GM19099 (cell line): ENCODE results near the gene QRICH2.

ENCODE experiments used
- POLR2A ChIP-seq: IDR thresholded peaks from 3 replicates; pipeline ENCODE4 v1.6.1; 2011; ENCODE audit warnings: low read depth; ENCODE audit not compliant: insufficient read length; ENCODE audit errors: extremely low read depth

Gene QRICH2

GRCh38 chr17:76265624-76266243 is 42.3 kb downstream of the QRICH2 start:
- TF ChIP-seq POLR2A, result no peak

- peak; percentile 96 for TF ChIP-seq POLR2A
Measured at GRCh38 chr17:76264755-76265623, 43.1 kb downstream of the QRICH2 start, which contains the start of gene UBALD2. UBALD2 (plus strand) TSS chr17:76265348; CDS start chr17:76265506, 158 bp downstream.

GRCh38 chr17:76264425-76264754 is 43.7 kb downstream of the QRICH2 start:
- TF ChIP-seq POLR2A, result no peak

- TF ChIP-seq POLR2A, result no peak
Measured at GRCh38 chr17:76263896-76264295, 44.2 kb downstream of the QRICH2 start.

DNA sequence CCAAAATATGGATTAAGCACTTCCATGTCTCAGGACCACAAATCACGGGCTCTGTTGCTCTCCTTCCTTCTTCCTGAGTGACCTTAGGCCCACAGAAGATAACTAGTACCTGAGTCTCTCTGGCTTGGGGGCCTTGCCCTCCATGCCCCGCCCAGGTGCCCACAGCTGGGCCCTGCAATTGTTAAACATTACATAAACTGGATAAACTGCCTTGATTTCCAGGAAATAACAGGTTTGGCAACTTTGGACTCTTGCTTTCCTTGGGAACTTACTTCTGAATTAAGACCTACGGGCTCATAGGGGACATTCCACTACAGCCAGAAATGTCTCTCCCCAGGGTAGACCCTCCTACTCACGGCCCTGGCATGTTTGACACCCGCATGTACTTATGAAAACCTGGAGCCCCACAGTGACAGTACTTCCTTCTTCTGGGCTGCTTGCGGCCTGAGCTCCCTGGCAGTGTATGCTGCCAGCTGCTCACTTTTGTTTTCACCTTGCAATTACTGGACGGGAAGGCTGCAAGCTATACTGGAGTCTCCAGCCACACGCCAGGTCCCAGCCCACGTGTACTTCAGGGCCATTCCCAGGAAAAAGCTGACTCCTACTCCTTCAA is 45.2 kb downstream of the QRICH2 start:
- TF ChIP-seq POLR2A, result peak; percentile 41

DNA sequence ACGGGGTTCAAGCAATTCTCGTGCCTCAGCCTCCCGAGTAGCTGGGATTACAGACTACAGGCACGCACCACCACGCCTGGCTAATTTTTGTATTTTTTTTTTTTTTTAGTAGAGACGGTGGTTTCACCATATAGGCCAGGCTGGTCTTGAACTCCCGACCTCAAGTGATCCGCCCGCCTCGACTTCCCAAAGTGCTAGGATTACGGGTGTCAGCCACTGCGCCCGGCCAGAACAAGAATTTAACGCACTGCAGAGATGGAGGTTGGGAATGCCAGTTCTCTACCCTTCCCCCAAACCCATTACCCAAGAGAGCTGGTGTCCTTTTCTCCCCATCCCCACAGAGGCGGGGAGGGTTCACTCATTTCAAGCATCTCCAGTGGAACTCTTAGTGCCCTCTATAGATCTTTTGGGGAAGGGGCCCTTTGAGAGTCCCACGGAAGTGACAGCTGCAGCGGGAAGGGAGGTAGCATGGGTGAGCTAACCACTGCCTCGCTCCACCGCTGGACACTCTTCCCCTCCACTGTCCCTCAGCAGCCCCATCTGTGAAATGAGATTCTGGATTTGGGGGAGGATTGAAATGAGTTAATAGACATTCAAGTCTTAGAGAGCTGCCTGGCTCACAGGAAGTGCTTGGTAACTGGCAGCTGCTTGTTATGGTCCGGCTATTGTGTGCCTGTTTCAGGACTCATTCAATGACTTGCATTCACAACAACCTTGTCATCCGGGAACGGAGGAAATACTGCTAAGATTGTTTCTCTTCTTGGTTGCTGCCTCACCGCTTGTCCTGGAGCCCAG is 46.5 kb downstream of the QRICH2 start:
- no peak for TF ChIP-seq POLR2A

- TF ChIP-seq POLR2A, result peak; percentile 76
Measured at GRCh38 chr17:76260669-76261068, 47.4 kb downstream of the QRICH2 start.

GRCh38 chr17:76260220-76260619 is 47.9 kb downstream of the QRICH2 start:
- TF ChIP-seq POLR2A, result no peak

GRCh38 chr17:76255801-76256429 is 52.2 kb downstream of the QRICH2 start:
- no peak for TF ChIP-seq POLR2A

DNA sequence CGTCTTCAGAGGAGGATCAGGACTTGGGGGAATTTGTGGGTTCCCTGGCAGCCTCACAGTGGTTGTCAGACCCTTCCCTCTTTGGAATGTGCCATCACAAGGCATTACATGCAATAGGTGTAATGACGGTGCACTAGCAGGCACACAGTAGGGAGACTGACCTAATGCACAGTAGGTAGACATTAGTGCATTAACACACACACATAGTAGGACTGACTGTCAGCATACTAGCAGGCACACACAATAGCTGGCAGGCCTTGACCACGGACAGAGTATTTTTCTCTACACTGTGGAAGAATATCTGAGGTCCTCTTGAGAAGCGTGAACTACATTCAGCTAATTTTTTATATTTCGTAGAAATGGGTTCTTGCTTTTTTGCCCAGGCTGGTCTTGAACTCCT is 53.8 kb downstream of the QRICH2 start:
- no peak for TF ChIP-seq POLR2A

GRCh38 chr17:76253841-76254240 is 54.2 kb downstream of the QRICH2 start:
- no peak for TF ChIP-seq POLR2A

GRCh38 chr17:76252040-76252954 is 55.8 kb downstream of the QRICH2 start:
- TF ChIP-seq POLR2A, result peak; percentile 22

GRCh38 chr17:76251478-76252039 is 56.5 kb downstream of the QRICH2 start:
- no peak for TF ChIP-seq POLR2A
